ENCODE measurements around the gene ORC6. TPM values are rescaled to one million over a fixed set of nuclear protein-coding genes. Genes with fewer than 3 reads are reported as not detected.

Gene ORC6
- total RNA-seq, 1 experiment from 2014 or later, result 95.1 TPM

DNA sequence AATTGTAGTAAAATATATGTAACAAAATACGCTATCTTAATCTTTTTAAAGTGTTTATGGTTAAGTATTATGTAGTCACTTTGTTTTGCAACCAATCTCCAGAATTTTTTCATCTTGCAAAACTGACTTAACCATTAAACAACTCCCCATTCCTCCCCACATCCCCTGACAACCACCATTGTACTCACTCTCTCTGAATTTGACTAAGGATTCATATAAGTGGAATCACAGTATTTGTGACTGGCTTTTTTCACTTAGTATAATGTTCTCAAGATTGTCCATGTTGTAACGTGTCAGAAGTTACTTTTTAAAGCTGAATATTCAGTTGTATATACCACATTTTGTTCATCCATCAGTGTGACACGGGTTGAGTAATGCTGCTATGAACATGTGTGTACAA, 10.6 kb downstream of the ORC6 start:
- CTCF ChIA-PET, result no interaction called here
- H3K9me3 ChIP-seq (ENCODE audit: low read depth, low read length, poor library complexity, severe bottlenecking), result no peaks in the 10 kb centered on the region
- no peak for DNase-seq (ENCODE audit: low spot score)
- no TSS peak for BruUV-seq (replicated peaks)
- H3K4me3 ChIP-seq (ENCODE audit: low read depth, low read length, poor library complexity, severe bottlenecking), result no peak overlapping the region
- H3K27ac ChIP-seq (ENCODE audit: low read depth, low read length, poor library complexity, severe bottlenecking), result no peak overlapping the region
- H3K36me3 ChIP-seq (ENCODE audit: insufficient read depth, low read length, poor library complexity, severe bottlenecking), result peaks cover 37% of the 10 kb centered on the region
- TF ChIP-seq, protein P1, sequence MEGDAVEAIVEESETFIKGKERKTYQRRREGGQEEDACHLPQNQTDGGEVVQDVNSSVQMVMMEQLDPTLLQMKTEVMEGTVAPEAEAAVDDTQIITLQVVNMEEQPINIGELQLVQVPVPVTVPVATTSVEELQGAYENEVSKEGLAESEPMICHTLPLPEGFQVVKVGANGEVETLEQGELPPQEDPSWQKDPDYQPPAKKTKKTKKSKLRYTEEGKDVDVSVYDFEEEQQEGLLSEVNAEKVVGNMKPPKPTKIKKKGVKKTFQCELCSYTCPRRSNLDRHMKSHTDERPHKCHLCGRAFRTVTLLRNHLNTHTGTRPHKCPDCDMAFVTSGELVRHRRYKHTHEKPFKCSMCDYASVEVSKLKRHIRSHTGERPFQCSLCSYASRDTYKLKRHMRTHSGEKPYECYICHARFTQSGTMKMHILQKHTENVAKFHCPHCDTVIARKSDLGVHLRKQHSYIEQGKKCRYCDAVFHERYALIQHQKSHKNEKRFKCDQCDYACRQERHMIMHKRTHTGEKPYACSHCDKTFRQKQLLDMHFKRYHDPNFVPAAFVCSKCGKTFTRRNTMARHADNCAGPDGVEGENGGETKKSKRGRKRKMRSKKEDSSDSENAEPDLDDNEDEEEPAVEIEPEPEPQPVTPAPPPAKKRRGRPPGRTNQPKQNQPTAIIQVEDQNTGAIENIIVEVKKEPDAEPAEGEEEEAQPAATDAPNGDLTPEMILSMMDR (conservative IDR thresholded peaks at IDR 0.05; ENCODE audit: low read depth, low read length), result no peak
- no peak for TF ChIP-seq EZH2 (IDR thresholded peaks at IDR 0.05; ENCODE audit: borderline replicate concordance, low read depth, low read length, poor library complexity, severe bottlenecking)
- H3K4me1 ChIP-seq (ENCODE audit: insufficient read depth, low read length, poor library complexity, severe bottlenecking), result no peaks in the 10 kb centered on the region
- POLR2A ChIA-PET (ENCODE audit: low non-redundant PET), result no interaction called here
- H3K27me3 ChIP-seq (replicated peaks; ENCODE audit: insufficient read depth, low read depth, low read length, poor library complexity), result no peaks in the 10 kb centered on the region
- intact Hi-C loops (cut with micrococcal nuclease; ENCODE audit: unreplicated experiment), result no loop called here

- ChIA-PET CTCF (no interaction called here), POLR2A (ENCODE audit: low non-redundant PET) (interaction anchor here (0.6 kb wide), 1 partner anchor 202 kb away, joined by 3 read pairs; no protein-coding TSS in a partner anchor)
- Histone ChIP-seq H3K4me3 (ENCODE audit: low read depth, low read length, poor library complexity, severe bottlenecking) (no peak overlapping the region), H3K9me3 (ENCODE audit: low read depth, low read length, poor library complexity, severe bottlenecking) (no peaks in the 10 kb centered on the region), H3K27me3 (replicated peaks; ENCODE audit: insufficient read depth, low read depth, low read length, poor library complexity) (no peaks in the 10 kb centered on the region), H3K36me3 (ENCODE audit: insufficient read depth, low read length, poor library complexity, severe bottlenecking) (peaks cover 21% of the 10 kb centered on the region), H3K4me1 (ENCODE audit: insufficient read depth, low read length, poor library complexity, severe bottlenecking) (no peaks in the 10 kb centered on the region), H3K27ac (ENCODE audit: low read depth, low read length, poor library complexity, severe bottlenecking) (no peak overlapping the region)
- TF ChIP-seq, protein P1 (conservative IDR thresholded peaks at IDR 0.05; ENCODE audit: low read depth, low read length), result no peak
- no peak for TF ChIP-seq EZH2 (IDR thresholded peaks at IDR 0.05; ENCODE audit: borderline replicate concordance, low read depth, low read length, poor library complexity, severe bottlenecking)
- BruUV-seq (replicated peaks), result no TSS peak
- DNase-seq (ENCODE audit: low spot score), result no peak
- intact Hi-C loops (cut with micrococcal nuclease; ENCODE audit: unreplicated experiment), result no loop called here
Observed at GRCh38 chr16:46701615-46702014, 12.2 kb downstream of the ORC6 start.

GRCh38 chr16:46702030-46702429, 12.6 kb downstream of the ORC6 start:
- intact Hi-C loops (cut with micrococcal nuclease; ENCODE audit: unreplicated experiment), result no loop called here
- TF ChIP-seq, protein P1 (conservative IDR thresholded peaks at IDR 0.05; ENCODE audit: low read depth, low read length), result no peak
- no peak for TF ChIP-seq EZH2 (IDR thresholded peaks at IDR 0.05; ENCODE audit: borderline replicate concordance, low read depth, low read length, poor library complexity, severe bottlenecking)
- BruUV-seq (replicated peaks), result no TSS peak
- Histone ChIP-seq H3K36me3 (ENCODE audit: insufficient read depth, low read length, poor library complexity, severe bottlenecking) (peaks cover 17% of the 10 kb centered on the region), H3K4me1 (ENCODE audit: insufficient read depth, low read length, poor library complexity, severe bottlenecking) (no peaks in the 10 kb centered on the region), H3K27ac (ENCODE audit: low read depth, low read length, poor library complexity, severe bottlenecking) (no peak overlapping the region), H3K4me3 (ENCODE audit: low read depth, low read length, poor library complexity, severe bottlenecking) (no peak overlapping the region), H3K27me3 (replicated peaks; ENCODE audit: insufficient read depth, low read depth, low read length, poor library complexity) (no peaks in the 10 kb centered on the region), H3K9me3 (ENCODE audit: low read depth, low read length, poor library complexity, severe bottlenecking) (no peaks in the 10 kb centered on the region)
- ChIA-PET POLR2A (ENCODE audit: low non-redundant PET) (no interaction called here), CTCF (no interaction called here)
- no peak for DNase-seq (ENCODE audit: low spot score)

All from A673 (cell line).